ENCODE measurements around the gene MYMK.

MYMK gene

DNA sequence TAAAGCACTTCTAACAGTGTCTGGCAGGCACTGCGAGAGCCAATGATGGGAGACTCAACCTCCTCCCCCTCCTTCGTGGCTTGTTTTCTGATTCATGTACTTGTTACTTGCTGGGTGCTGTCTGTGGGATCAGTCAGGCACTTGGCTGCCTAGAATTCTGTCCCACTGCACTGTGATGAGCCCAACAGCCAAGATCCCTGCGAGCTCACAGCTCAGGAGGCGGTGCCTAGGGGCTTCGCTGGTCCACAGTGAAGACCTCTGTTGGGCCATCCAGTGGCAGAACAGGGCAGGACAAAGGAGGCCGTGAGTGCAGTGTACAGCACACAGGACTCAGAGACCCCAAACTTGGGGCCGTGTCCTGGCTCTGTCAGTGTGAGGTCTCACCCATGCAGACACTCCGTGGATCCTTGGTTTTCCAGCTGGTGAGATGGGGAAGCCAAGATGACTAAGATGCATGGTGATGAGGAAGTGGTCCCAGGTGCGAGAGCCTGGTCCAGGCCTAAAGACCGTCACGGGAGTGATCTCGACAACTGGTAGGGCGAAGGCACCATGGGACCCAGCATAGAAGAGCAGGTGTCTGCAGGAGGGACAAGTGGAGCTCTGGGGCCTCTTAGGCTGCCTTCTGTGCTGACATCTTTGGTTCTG, 19.5 kb downstream of the MYMK start:
- DNase-seq (ENCODE audit: low read depth in 2 of 2) = no peak

DNA sequence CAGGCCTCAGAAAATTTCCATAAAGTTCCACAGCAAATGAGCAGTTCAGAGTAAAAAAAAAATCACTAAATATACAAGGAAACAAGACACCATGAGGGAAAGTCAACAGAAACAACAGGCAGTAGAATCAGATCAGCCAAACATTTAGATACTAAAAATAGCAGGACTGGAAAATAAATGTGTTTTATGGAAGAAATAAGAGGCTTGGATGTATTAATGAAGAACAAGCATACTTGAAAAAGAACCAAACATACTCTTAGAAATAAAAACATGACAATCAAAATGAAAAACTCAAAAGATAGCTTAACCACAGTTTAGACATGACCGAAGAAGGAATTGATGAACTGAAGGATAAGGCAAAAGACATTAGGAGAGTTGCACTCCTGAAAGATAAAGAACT, 22.6 kb downstream of the MYMK start:
- no peak for DNase-seq (ENCODE audit: low read depth in 2 of 2)

DNA sequence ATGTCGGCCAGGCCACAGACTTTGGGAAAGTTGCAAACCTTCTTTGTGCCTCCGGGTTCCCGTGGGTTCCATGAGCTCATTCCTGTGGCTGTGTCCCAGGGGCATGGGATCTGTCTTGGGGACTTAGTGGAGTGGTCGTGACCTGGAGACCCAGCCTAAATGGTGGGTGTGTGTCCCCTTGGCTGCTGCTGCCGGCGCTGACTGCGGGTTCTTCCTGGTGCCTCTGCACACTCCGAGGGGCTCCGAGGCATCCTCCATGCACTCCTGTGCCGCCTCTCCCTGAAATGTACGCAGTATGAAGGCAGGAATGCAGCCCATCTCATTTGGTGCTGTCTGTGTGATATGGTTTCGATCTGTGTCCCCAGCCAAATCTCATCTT, 24.9 kb downstream of the MYMK start:
- no peak for DNase-seq (ENCODE audit: low read depth in 2 of 2)

DNA sequence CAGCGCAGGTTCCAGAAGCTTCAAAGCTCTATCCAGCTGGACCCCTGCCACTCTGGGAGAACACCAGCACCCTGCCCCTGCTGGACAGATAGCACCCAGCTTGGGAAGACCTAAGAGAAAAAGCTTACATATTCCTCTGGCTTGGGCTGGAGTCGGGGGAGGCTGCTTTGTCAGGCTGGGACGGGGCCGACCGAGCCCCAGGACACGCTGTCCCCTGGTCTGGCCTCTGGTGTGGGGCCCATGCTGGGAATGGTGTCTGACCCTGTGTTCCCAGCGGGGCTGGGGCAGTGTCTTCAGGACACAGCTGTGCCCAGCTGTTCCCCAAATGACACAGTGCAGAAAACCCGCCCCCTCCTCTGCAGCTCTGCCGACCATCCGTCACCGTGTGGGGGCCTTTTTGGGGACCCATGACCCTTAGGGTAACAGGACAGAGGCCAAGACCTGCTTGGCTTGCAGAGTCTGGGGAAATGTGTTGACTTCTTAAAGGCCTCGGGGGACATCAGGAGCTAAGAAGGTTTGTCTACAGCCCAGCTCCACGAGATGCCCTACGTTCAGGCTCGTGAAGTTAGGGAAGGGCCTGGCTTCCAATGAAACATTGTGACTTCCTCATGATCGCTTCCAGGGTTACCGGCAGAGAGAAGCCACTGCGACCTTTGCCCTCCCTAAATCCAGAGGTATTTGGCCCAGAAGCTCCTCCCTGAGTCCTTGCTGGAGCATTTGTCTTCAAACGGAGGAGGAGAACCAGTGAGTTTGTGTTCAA, 25.4 kb downstream of the MYMK start:
- no peak for DNase-seq (ENCODE audit: low read depth in 2 of 2)

DNA sequence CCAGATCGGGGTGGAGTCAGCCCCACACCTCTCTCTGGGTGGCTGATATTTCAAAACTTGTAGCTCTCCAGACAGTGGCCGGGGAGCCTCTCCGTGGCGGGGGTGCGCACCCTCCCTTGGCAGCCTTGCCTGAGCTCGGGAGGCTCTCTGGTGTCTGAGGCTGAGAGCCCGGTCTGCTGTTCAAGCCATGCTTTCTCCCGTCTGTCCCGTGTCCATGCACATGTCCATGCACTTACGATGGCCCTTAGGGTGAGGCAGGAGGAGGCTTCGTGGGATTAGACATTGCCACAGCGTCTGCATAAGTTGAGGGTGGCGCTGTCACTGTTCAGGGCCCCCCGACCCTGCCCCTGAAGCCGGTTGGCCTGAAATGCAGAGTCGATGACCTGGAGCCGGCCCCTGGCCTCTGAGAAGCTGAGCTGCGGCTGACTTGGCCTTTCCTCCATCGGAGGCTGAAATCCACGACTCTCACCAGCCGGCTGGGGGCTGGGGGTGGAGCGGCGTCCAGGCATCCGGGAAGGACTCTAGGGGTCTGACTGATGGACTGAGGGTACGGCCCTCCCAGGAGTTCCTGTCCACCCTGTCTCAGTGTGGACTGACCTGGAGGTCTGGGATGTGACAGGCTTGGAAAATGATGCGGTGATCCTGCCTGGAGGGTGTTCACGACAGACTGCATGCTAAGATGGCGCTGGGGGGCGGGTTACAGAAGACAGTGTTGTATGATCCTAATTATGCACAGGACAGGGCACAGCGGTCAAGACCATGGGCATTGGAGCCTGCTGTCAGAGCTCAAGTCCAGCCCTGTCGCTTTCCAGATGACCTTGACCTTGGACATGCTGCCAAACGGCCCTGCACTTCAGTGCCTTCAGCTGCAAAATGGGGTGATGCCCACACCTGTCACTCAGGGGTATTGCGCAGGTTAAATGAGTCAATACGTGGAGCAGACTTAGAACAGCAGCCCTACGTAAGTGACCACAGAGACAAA, 27.6 kb downstream of the MYMK start:
- no peak for DNase-seq (ENCODE audit: low read depth in 2 of 2)

DNA sequence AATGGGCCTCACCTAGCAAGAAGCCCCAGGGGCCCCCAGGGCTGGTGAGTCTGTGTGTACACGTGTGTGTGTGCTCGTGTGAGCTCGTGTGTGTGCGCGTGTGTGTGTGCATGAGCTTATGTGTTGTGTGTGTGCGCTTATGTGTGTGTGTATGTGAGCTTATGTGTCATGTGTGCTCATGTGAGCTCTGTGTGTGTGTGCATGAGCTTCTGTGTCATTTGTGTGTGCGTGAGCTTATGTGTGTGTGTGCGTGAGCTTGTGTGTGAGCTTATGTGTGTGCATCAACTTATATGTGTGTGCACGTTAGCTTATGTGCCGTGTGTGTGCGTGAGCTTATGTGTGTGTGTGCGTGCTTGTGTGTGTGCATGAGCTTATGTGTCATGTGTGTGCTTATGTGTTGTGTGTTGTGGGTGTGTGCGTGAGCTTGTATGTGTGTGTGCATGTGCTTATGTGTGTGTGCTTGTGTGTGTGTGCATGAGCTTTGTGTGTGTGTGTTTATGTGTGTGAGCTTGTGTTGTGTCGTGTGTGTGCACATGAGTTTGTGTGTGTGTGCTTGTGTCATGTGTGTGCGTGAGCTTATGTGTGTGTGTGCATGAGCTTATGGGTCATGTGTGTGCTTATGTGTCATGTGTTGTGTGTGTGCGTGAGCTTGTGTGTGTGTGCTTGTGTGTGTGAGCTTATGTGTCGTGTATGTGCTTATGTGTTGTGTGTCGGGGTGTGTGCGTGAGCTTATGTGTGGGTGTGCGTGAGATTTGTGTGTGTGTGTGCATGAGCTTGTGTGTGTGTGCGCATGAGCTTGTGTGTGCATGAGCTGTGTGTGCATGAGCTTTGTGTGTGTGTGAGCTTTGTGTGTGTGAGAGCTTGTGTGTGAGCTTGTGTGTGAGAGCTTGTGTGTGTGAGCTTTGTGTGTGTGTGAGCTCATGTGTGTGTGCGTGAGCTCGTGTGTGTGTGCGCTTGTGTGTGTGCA, 29.1 kb downstream of the MYMK start:
- DNase-seq (ENCODE audit: low read depth in 2 of 2) = no peak

DNA sequence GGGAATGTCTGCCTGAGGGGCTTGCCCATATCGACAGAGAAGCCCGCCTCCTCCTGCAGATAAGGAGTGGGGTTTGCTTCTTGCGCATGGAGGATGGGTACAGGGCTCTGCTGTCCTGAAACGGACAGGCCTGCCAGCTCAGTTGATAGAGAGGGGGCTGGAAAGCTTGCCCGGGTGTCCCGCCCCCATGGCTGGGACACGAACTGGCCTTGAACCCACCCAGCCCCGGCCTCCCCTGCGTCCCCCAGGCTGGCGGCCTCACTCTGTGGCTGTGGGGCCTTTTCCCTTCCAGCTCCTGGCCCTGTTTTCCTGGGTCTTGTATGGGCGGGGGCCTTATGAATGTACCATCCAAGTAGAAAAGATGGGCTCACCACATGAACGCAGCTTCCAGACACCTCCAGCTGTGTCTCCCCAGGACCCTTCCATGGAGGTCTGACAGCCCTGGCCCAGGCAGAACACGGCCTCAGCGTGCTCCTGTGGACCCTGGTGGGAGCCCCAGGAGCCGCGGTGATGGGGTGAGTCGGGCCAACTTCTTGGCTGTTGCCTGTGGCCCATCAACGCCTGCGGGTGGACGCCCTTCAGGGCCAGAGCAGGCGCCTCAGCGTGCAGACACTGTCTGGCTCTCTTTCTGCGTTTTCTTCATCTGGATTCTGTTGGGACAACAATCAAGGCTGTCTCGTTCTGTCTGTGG, 30.0 kb downstream of the MYMK start:
- DNase-seq (ENCODE audit: low read depth in 2 of 2) = no peak

DNA sequence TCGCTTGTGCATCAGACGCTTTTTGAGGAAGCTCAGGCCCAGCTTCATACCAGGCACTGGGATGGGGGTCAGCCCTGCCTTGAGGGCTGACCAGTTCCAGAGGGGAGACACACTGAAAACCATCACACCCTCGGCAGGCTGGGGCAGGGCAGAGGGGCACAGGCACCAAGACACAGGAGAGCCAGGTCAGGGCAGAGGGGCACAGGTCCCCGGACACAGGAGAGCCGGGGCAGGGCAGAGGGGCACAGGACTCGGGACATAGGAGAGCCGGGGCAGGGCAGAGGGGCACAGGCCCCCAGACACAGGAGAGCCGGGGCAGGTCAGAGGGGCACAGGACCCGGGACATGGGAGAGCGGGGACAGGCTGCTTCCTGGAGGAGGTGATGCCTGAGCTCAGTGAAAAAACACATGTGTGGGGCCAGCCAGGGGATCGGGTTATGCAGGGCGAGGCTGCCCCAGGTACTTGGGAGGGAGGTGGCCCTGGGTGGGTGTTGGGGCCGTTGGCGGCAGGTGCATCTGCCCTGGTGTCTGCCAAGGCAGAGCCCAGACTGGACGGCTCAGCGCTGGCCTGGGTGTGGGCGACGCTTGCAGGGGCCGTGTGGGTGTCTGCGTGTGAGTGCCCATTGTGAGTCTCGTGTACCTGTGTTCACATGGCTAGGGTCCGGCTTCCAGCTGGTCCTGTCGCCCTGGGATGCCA, 30.8 kb downstream of the MYMK start:
- DNase-seq (ENCODE audit: low read depth in 2 of 2) = no peak

DNA sequence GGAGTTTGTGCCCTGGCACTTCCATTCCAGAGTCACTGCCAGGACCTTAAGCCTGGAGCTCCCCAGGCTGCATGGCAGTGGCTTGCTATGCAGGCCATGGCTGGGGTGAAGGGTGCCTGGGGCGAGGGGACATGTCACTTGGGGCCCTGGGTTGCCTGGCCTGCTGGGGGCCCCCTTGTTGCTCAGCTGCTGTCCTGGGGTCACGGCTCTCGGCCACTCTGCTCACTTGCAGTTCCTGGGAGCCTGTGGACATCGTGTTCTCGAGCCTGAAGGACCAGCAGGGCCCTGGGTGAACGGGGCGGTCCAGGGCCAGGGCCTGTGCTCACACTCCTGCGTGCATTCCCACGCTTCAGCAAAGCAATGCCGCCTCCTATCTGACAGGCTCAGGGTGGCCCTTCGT, 31.3 kb downstream of the MYMK start:
- no peak for DNase-seq (ENCODE audit: low read depth in 2 of 2)

DNA sequence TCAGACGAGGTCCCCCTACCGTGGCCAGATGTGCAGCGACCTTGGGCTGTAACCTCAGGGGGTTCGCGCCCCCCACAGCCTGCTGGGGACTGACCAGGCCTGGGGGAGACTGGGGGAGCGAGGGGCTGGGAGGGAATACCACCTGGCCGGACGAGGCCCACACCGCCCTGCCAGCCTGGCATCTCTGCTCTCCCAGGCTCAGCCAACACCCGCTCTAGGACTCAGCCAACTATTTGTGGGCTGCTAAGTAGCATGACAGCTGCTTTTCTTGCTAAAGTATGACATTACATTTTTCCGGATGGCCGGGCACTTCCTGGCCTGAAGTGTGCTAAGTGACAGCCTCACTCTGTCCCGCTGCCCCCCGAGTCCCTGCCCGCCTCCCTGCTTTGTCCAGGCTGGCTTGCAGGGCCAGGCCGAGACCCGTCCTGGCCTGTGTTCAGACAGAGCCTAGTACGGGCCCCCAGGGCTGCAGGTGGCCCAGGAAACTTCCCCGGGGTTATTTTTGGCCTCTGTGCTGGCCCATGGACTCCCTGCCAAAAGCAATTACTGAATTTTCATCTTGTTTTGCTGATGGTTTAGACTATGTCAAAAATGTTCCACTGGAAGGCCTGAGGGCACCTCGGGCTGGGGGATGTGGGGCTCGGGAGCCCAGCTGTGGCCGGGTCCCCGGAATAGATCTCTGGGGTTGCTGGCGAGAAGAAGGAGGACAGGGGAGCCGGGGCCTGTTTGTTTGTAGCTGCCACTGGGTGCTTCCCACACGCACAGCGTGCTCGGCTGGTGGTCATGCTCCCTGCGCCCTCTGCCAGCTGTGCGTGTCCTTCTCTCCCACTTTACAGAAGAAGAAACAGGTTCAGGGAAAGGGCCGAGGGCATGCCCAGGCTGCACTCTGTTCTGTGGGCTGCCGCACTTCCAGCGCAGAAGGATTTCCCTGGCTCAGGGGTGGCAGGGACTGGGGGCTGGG, 32.4 kb downstream of the MYMK start:
- no peak for DNase-seq (ENCODE audit: low read depth in 2 of 2)

DNA sequence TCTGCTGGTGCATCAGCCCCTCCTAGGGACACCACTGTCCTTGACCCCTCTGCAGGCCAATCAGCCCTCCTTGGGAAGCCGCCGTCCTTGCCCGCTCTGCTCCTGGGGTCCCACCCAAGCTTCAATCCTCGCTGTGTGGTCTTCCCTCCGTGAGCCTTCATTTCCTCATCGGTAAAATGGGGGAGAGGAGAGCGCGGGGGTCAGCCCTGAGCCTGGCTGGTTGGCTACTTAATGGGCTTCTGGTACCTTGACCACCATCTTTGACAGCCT, 33.2 kb downstream of the MYMK start:
- no peak for DNase-seq (ENCODE audit: low read depth in 2 of 2)

DNA sequence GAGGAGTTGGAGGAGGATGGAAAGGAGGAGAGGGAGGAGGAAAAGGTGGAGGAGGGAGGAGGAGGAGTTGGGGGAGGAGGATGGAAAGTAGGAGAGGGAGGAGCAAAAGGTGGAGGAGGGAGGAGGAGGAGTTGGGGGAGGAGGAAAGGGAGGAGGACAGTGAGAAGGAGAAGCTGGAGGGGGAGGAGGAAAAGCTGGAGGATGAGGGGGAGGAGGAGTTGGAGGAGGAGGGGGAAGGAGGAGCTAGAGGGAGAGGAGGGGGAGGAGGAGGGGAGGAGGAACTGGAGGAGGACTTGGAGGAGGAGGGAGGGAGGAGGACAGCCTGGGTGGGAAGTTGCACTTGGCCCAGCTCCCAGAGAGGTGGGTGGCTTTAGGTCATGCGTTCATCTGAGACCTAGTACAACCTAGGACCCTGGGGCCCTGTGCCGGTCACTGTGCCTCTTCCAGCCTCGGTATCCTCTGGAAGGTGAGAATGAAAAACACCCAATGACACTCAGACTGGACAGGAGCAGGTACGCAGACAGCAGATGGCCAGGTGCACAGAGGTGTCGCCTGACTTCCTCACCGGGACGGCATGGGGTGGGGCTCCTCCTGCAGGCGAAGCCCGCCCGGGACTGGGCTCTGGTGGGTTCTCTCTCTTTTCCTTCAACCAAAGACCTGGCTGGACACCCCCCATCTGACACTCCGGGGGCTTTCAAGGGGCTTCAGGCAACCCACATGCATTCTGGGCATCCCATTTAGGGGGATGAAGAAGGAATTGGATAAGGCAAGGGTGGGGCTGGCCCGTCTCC, 33.7 kb downstream of the MYMK start:
- DNase-seq (ENCODE audit: low read depth in 2 of 2) = no peak

DNA sequence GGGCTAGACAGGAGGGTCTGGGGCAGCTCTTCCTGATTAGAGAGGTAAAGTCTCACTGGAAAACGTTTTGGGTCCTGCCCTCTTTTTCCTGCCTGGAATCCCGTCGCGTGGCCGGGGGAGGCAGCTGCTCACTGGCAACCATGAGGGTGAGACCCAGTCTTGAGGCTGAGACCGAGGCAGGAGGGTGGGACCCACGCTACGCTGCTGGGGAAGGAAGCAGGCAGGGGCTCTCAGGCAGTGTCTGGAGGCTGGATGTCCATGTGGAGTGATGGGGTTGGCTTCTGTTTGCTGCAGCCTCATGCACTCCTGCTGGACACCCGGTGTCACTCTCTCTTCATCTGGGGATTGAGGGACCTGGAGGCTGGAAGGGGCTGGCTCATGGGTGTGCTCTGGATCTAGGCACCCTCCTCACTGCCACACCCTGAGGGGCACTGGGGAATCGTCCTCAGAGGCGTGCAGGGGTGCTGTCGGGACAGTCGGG, 34.5 kb downstream of the MYMK start:
- DNase-seq (ENCODE audit: low read depth in 2 of 2) = no peak

DNA sequence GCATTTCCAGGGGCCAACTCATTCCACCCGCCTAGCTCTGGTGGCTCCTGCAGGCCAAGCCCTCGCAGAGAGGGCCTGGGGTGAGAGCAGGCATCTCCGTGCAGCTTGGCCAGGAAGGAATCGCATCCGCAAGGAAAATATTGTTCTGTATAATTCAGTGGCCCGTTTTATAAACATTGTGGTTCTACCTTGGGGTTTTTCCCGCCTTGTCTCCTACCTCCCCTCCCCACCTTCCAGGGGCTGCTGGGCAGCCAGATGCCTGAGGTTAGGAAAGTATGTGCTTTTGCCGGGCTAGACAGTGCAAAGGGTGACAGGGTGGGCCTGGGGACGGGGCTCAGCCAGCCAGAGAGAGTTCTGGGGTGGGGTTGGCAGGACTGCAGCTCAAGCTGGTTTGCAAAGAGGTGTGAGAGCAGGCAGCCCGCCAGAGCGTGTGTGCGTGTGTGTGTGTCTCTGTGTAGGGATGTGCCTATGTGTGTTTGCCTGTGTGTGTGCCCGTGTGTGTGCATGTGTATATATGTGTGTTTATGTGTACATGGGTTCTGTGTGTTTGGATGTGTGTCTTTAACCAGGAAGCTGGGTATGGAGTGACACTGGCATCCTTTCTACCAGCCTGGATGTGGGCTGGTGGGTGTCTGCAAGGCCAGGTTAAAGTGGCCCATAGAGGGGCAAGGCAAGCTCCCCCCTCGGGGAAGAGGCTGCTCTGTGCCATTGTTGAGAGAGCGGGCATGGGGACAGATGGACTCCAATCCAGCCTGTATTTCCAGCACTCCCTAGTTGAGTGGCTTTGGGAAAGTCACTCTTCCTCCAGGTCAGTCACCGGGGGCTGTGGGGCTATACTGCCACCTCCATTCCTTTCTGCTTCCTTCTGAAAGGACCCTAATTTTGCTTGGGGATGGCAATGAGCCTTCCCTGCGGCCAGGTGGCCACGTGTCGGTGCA, 35.2 kb downstream of the MYMK start:
- DNase-seq (ENCODE audit: low read depth in 2 of 2) = no peak

DNA sequence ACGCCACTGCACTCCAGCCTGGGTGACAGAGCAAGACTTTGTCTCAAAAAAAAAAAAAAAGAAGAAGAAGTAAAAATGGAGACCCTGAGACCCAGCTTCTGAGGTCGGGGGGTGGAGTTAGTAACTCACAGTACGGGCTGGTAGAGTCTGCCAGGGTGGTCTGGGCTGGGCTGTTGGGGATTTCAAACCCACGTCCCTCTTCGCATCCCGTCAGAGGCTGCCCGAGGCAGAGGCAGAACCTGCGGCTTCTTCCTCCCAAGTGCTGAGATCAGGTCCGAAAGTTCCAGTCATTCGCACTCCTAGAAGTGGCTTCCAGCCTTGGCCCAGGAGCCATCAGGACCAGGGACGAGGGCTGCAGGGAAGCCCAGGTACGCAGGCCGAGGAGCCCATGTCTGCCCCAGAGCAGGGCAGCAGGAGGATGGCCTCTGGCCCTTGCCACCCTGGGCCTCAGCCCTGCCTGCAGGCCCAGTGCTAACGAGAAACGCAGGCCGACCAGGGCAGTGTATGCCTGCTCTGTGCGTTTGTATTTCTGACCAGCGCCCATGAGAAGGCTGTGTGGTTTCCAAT, 36.0 kb downstream of the MYMK start:
- no peak for DNase-seq (ENCODE audit: low read depth in 2 of 2)

DNA sequence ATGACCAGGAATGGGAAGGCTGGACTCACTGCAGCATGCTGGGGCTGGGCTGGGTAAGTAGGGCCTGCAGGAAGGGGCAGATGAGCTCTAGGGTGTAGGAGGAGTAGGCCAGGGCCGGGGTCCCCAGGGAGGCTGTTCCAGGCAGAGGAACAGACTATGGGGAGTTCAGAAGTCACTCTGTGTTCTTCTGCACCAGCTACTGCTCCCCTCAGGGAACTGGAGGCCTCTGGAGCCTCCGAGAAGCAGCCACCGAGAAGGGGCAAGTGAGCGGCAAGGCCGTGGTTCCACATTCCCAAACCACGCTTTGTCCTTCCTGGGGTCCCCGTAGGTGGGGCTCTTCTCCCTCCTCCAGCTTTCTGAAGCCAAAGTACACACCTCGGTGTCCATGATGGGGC, 37.4 kb downstream of the MYMK start:
- no peak for DNase-seq (ENCODE audit: low read depth in 2 of 2)

Data from fibroblast of skin of left biceps (primary cell).